Sigmoid colon (tissue), 7 donors: ENCODE measurements around the gene PLIN4. TPM values are rescaled to one million over a fixed set of nuclear protein-coding genes. Genes with fewer than 3 reads are reported as not detected.
A peak's percentile ranks its signal among the peaks of the same experiment; 100 is the strongest.

Experiments
- DNase-seq: peaks from one replicate; pipeline ENCODE4 v3.0.0-alpha.2; 2019
- H3K27ac ChIP-seq, 4 donors: fragments of 200-600 bp; sonication (generic); one replicate each; pipeline ENCODE4 v1.5.1; 2016 to 2019; ENCODE audit warnings: mild to moderate bottlenecking in 1 of 4
- H3K27me3 ChIP-seq, 3 donors: fragments of 200-600 bp; sonication (generic); one replicate each; pipeline ENCODE4 v1.5.1; 2019; ENCODE audit warnings: mild to moderate bottlenecking in 1 of 3
- H3K36me3 ChIP-seq, 4 donors: fragments of 200-600 bp; sonication (generic); one replicate each; pipeline ENCODE4 v1.5.1; 2016 to 2019
- H3K4me1 ChIP-seq, 4 donors: fragments of 200-600 bp; sonication (generic); one replicate each; pipeline ENCODE4 v1.5.1; 2017 to 2019
- H3K4me3 ChIP-seq, 4 donors: fragments of 200-600 bp; sonication (generic); one replicate each; pipeline ENCODE4 v1.5.1; 2017 to 2019; ENCODE audit warnings: mild to moderate bottlenecking in 2 of 4, moderate library complexity in 1 of 4
- H3K9me3 ChIP-seq, 4 donors: fragments of 200-600 bp in 3 of 4; sonication (generic) in 3 of 4; one replicate each; pipeline versions ENCODE4 v1.5.1 to v1.6.1; 2013 to 2019
- CTCF ChIP-seq, 4 experiments: fragments of 450-650 bp in 3 of 4; fragments of 200-600 bp in 1 of 4; IDR thresholded peaks; one replicate each; pipeline ENCODE4 v1.5.1; 2016 to 2019; ENCODE audit warnings: antibody characterized with exemption in 4 of 4, mild to moderate bottlenecking in 3 of 4, moderate library complexity in 2 of 4
- EP300 ChIP-seq, 4 donors: sonication (generic); formaldehyde crosslinking; IDR thresholded peaks; one replicate each; pipeline ENCODE4 v1.6.1; 2017; ENCODE audit warnings: antibody characterized with exemption in 4 of 4
- POLR2A ChIP-seq, 2 donors: fragments of 450-650 bp; IDR thresholded peaks; one replicate each; pipeline ENCODE4 v1.6.1; 2016; ENCODE audit warnings: antibody characterized with exemption in 2 of 2, mild to moderate bottlenecking in 2 of 2, moderate library complexity in 2 of 2
- POLR2AphosphoS5 ChIP-seq, 4 donors: sonication (generic); formaldehyde crosslinking; IDR thresholded peaks; one replicate each; pipeline ENCODE4 v1.6.1; 2017; ENCODE audit warnings: antibody characterized with exemption in 4 of 4
- WGBS, 2 donors: extraction: QIAGEN DNeasy Blood & Tissue Kit; methylation state at CpG; one replicate each; pipeline ENCODE4 v1.1.7; 2013; 5-methylcytosine and 5-hydroxymethylcytosine counted together
- intact Hi-C: fragments of 100-400 bp; cut with DNase I; formaldehyde crosslinking; loops from one replicate; pipeline ENCODE4 v1.15.1; 2023
- polyA plus RNA-seq, 3 donors: library from polyadenylated mRNA; stranded (reverse); fragments of 200-250 nt; gene quantifications; one replicate each; pipeline ENCODE4 v1.2.3, GENCODE V29; 2013
- total RNA-seq, 4 donors: library from RNA; depleted of rRNA; stranded (reverse); fragments of >200 nt; gene quantifications; one replicate each; pipeline ENCODE4 v1.1.0, GENCODE V29; 2016
- donor health status: healthy with polysubstance abuse.
- donor health status: Bipolar disorder and iron deficiency.
- donor health status: healthy.

PLIN4 gene
- total and polyA plus RNA-seq, 7 donors = 0.69 to 71.7 (median 41.3) TPM

- Histone ChIP-seq H3K4me1 (peaks cover 0 to 6% (median 0%) of the 10 kb centered on the region in 4 donors), H3K27me3 (no peaks in the 10 kb centered on the region), H3K9me3 (no peaks in the 10 kb centered on the region), H3K4me3 (no peak overlapping the region), H3K36me3 (no peaks in the 10 kb centered on the region), H3K27ac (no peak overlapping the region)
- WGBS, 2 donors = 73 to 82% methylated on average over 23 of the region's 23 CpGs
- TF ChIP-seq EP300 (IDR thresholded peaks at IDR 0.05) = no peak
- TF ChIP-seq POLR2AphosphoS5 (IDR thresholded peaks at IDR 0.05) = no peak
- no peak for TF ChIP-seq POLR2A (IDR thresholded peaks at IDR 0.05)
- TF ChIP-seq CTCF (IDR thresholded peaks at IDR 0.05) = no peak
- no peak for DNase-seq
- intact Hi-C loops = no loop called here
Measured at GRCh38 chr19:4525563-4526002, 7.3 kb upstream of the PLIN4 start.

GRCh38 chr19:4524808-4525562 is 6.7 kb upstream of the PLIN4 start:
- no peak overlapping the region for H3K4me3 ChIP-seq
- no peaks in the 10 kb centered on the region for H3K27me3 ChIP-seq
- 62 to 69% methylated on average over 23 of the region's 23 CpGs for whole genome bisulfite sequencing, 2 donors
- H3K36me3 ChIP-seq = no peaks in the 10 kb centered on the region
- intact Hi-C loops = loop anchor here (5.0 kb wide), 1 partner anchor 278 kb away; the partner anchor contains the start of gene YJU2
- no peaks in the 10 kb centered on the region for H3K9me3 ChIP-seq
- peaks cover 0 to 11% (median 2%) of the 10 kb centered on the region in 4 donors for H3K4me1 ChIP-seq
- TF ChIP-seq CTCF (IDR thresholded peaks at IDR 0.05) (peak in 3 of 4 experiments; percentile 27 to 73 (median 47)), POLR2A (IDR thresholded peaks at IDR 0.05) (no peak), EP300 (IDR thresholded peaks at IDR 0.05) (no peak), POLR2AphosphoS5 (IDR thresholded peaks at IDR 0.05) (no peak)
- no peak overlapping the region for H3K27ac ChIP-seq
- DNase-seq = no peak

- no peaks in the 10 kb centered on the region for H3K36me3 ChIP-seq
- H3K4me1 ChIP-seq = peaks cover 0 to 24% (median 16%) of the 10 kb centered on the region in 4 donors
- DNase-seq = no peak
- intact Hi-C loops = loop anchor here (5.0 kb wide), 1 partner anchor 276 kb away; the partner anchor contains the start of gene YJU2
- no peak overlapping the region for H3K4me3 ChIP-seq
- H3K27me3 ChIP-seq = no peaks in the 10 kb centered on the region
- TF ChIP-seq POLR2A (IDR thresholded peaks at IDR 0.05) (no peak), EP300 (IDR thresholded peaks at IDR 0.05) (no peak), CTCF (IDR thresholded peaks at IDR 0.05) (peak in 3 of 4 experiments; percentile 49 to 61 (median 60)), POLR2AphosphoS5 (IDR thresholded peaks at IDR 0.05) (no peak)
- H3K9me3 ChIP-seq = no peaks in the 10 kb centered on the region
- WGBS, 2 donors = 71 to 76% methylated on average over 53 of the region's 53 CpGs
- no peak overlapping the region for H3K27ac ChIP-seq
Measured at GRCh38 chr19:4523306-4524110, 5.2 kb upstream of the PLIN4 start.

- no peak overlapping the region for H3K27ac ChIP-seq
- H3K4me1 ChIP-seq = peaks cover 0 to 25% (median 17%) of the 10 kb centered on the region in 4 donors
- H3K36me3 ChIP-seq = no peaks in the 10 kb centered on the region
- 87 to 90% methylated on average over 15 of the region's 15 CpGs for WGBS, 2 donors
- no peak for DNase-seq
- H3K4me3 ChIP-seq = no peak overlapping the region
- intact Hi-C loops = loop anchor here (5.0 kb wide), 1 partner anchor 275 kb away; the partner anchor contains the start of gene YJU2
- TF ChIP-seq CTCF (IDR thresholded peaks at IDR 0.05) (no peak), EP300 (IDR thresholded peaks at IDR 0.05) (no peak), POLR2A (IDR thresholded peaks at IDR 0.05) (no peak), POLR2AphosphoS5 (IDR thresholded peaks at IDR 0.05) (no peak)
- no peaks in the 10 kb centered on the region for H3K27me3 ChIP-seq
- no peaks in the 10 kb centered on the region for H3K9me3 ChIP-seq
Measured at GRCh38 chr19:4522291-4523002, 4.2 kb upstream of the PLIN4 start.
